Measurements from ENCODE around the gene TTC39B.

DNA sequence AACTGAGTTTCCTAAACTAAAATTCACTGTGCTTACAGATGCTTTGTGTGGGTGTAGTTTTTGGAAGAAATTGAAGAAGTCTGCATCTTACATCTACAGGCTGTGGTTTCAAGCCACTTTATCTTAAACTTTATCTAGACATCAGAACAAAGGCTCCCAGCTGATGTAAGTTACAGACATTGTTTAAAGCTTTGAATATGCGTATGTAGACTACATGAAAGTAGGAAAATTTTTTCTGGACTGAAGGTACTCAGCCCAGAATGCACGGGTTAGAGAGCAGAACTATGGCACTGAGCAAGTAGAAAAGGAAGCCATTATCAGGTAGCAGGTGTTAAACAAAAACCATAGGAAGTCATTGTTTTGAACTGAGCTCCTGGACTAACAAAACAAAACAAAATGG, 185.4 kb downstream of the TTC39B start:
- TF ChIP-seq SETDB1 (IDR thresholded peaks at IDR 0.05; ENCODE audit: insufficient read length, low read length) (no peak), ZNF239 (tag by site-specific recombination; IDR thresholded peaks at IDR 0.05) (no peak), YY1 (tag by site-specific recombination; IDR thresholded peaks at IDR 0.05) (no peak), ZBTB48 (tag by site-specific recombination; IDR thresholded peaks at IDR 0.05) (no peak), ZNF549 (tag by site-specific recombination; IDR thresholded peaks at IDR 0.05) (no peak), ZNF658 (tag by site-specific recombination; IDR thresholded peaks at IDR 0.05) (no peak)
- TF ChIP-seq, protein P1, sequence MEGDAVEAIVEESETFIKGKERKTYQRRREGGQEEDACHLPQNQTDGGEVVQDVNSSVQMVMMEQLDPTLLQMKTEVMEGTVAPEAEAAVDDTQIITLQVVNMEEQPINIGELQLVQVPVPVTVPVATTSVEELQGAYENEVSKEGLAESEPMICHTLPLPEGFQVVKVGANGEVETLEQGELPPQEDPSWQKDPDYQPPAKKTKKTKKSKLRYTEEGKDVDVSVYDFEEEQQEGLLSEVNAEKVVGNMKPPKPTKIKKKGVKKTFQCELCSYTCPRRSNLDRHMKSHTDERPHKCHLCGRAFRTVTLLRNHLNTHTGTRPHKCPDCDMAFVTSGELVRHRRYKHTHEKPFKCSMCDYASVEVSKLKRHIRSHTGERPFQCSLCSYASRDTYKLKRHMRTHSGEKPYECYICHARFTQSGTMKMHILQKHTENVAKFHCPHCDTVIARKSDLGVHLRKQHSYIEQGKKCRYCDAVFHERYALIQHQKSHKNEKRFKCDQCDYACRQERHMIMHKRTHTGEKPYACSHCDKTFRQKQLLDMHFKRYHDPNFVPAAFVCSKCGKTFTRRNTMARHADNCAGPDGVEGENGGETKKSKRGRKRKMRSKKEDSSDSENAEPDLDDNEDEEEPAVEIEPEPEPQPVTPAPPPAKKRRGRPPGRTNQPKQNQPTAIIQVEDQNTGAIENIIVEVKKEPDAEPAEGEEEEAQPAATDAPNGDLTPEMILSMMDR (tag by site-specific recombination; IDR thresholded peaks at IDR 0.05) = no peak
- TF ChIP-seq, protein P2, sequence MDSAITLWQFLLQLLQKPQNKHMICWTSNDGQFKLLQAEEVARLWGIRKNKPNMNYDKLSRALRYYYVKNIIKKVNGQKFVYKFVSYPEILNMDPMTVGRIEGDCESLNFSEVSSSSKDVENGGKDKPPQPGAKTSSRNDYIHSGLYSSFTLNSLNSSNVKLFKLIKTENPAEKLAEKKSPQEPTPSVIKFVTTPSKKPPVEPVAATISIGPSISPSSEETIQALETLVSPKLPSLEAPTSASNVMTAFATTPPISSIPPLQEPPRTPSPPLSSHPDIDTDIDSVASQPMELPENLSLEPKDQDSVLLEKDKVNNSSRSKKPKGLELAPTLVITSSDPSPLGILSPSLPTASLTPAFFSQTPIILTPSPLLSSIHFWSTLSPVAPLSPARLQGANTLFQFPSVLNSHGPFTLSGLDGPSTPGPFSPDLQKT (IDR thresholded peaks at IDR 0.05; ENCODE audit: borderline replicate concordance, low read depth, low read length) = no peak
- TF ChIP-seq, protein P3, sequence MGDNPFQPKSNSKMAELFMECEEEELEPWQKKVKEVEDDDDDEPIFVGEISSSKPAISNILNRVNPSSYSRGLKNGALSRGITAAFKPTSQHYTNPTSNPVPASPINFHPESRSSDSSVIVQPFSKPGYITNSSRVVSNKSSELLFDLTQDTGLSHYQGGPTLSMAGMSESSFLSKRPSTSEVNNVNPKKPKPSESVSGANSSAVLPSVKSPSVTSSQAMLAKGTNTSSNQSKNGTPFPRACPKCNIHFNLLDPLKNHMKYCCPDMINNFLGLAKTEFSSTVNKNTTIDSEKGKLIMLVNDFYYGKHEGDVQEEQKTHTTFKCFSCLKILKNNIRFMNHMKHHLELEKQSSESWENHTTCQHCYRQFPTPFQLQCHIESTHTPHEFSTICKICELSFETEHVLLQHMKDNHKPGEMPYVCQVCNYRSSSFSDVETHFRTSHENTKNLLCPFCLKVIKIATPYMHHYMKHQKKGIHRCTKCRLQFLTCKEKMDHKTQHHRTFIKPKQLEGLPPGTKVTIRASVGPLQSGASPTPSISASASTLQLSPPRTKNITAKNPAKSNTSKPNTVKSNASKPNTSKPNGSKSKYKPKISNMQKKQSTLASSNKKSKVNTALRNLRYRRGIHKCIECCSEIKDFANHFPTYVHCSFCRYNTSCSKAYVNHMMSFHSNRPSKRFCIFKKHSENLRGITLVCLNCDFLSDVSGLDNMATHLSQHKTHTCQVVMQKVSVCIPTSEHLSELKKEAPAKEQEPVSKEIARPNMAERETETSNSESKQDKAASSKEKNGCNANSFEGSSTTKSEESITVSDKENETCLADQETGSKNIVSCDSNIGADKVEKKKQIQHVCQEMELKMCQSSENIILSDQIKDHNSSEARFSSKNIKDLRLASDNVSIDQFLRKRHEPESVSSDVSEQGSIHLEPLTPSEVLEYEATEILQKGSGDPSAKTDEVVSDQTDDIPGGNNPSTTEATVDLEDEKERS (tag by site-specific recombination; IDR thresholded peaks at IDR 0.05) = no peak
- TF ChIP-seq, protein P4, sequence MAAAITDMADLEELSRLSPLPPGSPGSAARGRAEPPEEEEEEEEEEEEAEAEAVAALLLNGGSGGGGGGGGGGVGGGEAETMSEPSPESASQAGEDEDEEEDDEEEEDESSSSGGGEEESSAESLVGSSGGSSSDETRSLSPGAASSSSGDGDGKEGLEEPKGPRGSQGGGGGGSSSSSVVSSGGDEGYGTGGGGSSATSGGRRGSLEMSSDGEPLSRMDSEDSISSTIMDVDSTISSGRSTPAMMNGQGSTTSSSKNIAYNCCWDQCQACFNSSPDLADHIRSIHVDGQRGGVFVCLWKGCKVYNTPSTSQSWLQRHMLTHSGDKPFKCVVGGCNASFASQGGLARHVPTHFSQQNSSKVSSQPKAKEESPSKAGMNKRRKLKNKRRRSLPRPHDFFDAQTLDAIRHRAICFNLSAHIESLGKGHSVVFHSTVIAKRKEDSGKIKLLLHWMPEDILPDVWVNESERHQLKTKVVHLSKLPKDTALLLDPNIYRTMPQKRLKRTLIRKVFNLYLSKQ (tag by site-specific recombination; IDR thresholded peaks at IDR 0.05; ENCODE audit: borderline replicate concordance) = no peak
